Measurements from ENCODE around the gene KRTAP6-2. TPM values are rescaled to one million over a fixed set of nuclear protein-coding genes. Genes with fewer than 3 reads are reported as not detected.

Gene KRTAP6-2
- total RNA-seq, 1 experiment from 2014 or later, result not detected

GRCh38 chr21:30577766-30578165 lies 20.9 kb downstream of the KRTAP6-2 start:
- no peak for DNase-seq (ENCODE audit: low spot score)

GRCh38 chr21:30567617-30568016 lies 31.1 kb downstream of the KRTAP6-2 start:
- DNase-seq (ENCODE audit: low spot score), result no peak

GRCh38 chr21:30563630-30564029 lies 35.1 kb downstream of the KRTAP6-2 start:
- DNase-seq (ENCODE audit: low spot score), result no peak

- DNase-seq (ENCODE audit: low spot score), result no peak
These were observed 35.6 kb downstream of the KRTAP6-2 start for GRCh38 chr21:30563072-30563471.

- no peak for DNase-seq (ENCODE audit: low spot score)
These were observed 36.7 kb downstream of the KRTAP6-2 start for GRCh38 chr21:30561957-30562356.

- no peak for DNase-seq (ENCODE audit: low spot score)
These were observed 37.3 kb downstream of the KRTAP6-2 start, which contains the start of gene KRTAP19-7 for GRCh38 chr21:30561264-30561895. TSS of gene KRTAP19-7 (minus strand) at chr21:30561314. CDS start at chr21:30561289, 25 bp downstream.

GRCh38 chr21:30555095-30555494 lies 43.6 kb downstream of the KRTAP6-2 start:
- DNase-seq (ENCODE audit: low spot score), result no peak

GRCh38 chr21:30552782-30553181 lies 45.9 kb downstream of the KRTAP6-2 start:
- no peak for DNase-seq (ENCODE audit: low spot score)

Small RNA genes lying within 50 kb of the gene (small RNA-seq; reads per million reads assigned to genes)
- gene KRTAP20-1 (not detected), gene KRTAP20-3 (not detected), gene KRTAP20-4 (not detected), gene KRTAP22-1 (not detected), gene KRTAP22-2 (not detected)

Other genes with a start within 250 kb of the KRTAP6-2 start
- gene KRTAP13-2, start 226.6 kb downstream of the KRTAP6-2 start, total RNA-seq (2014; rRNA removed; shearing (Covaris generic)), result not detected in 2 replicates
- gene KRTAP13-1, start 202.9 kb downstream of the KRTAP6-2 start, total RNA-seq (2014; rRNA removed; shearing (Covaris generic)), result not detected in 2 replicates
- not detected in 2 replicates for gene KRTAP13-3, start 173.0 kb downstream of the KRTAP6-2 start, total RNA-seq (2014; rRNA removed; shearing (Covaris generic))
- gene KRTAP13-4, start 168.7 kb downstream of the KRTAP6-2 start, total RNA-seq (2014; rRNA removed; shearing (Covaris generic)), result not detected in 2 replicates
- not detected in 2 replicates for gene KRTAP15-1, start 158.6 kb downstream of the KRTAP6-2 start, total RNA-seq (2014; rRNA removed; shearing (Covaris generic))
- gene KRTAP19-1, start 118.5 kb downstream of the KRTAP6-2 start, total RNA-seq (2014; rRNA removed; shearing (Covaris generic)), result not detected in 2 replicates
- gene KRTAP19-2, start 111.5 kb downstream of the KRTAP6-2 start, total RNA-seq (2014; rRNA removed; shearing (Covaris generic)), result not detected in 2 replicates
- gene KRTAP19-3, start 106.9 kb downstream of the KRTAP6-2 start, total RNA-seq (2014; rRNA removed; shearing (Covaris generic)), result not detected in 2 replicates
- not detected in 2 replicates for gene KRTAP19-4, start 101.7 kb downstream of the KRTAP6-2 start, total RNA-seq (2014; rRNA removed; shearing (Covaris generic))
- not detected in 2 replicates for gene KRTAP19-5, start 96.8 kb downstream of the KRTAP6-2 start, total RNA-seq (2014; rRNA removed; shearing (Covaris generic))
- gene KRTAP19-6, start 57.0 kb downstream of the KRTAP6-2 start, total RNA-seq (2014; rRNA removed; shearing (Covaris generic)), result not detected in 2 replicates
- gene KRTAP19-7, start 37.6 kb downstream of the KRTAP6-2 start, total RNA-seq (2014; rRNA removed; shearing (Covaris generic)), result not detected in 2 replicates
- gene KRTAP22-2, start 8.5 kb downstream of the KRTAP6-2 start, total RNA-seq (2014; rRNA removed; shearing (Covaris generic)), result not detected in 2 replicates
- not detected in 2 replicates for gene KRTAP6-3, start 6.5 kb downstream of the KRTAP6-2 start, total RNA-seq (2014; rRNA removed; shearing (Covaris generic))
- gene KRTAP22-1, start 2.2 kb upstream of the KRTAP6-2 start, total RNA-seq (2014; rRNA removed; shearing (Covaris generic)), result not detected in 2 replicates
- not detected in 2 replicates for gene KRTAP6-1, start 15.0 kb upstream of the KRTAP6-2 start, total RNA-seq (2014; rRNA removed; shearing (Covaris generic))
- gene KRTAP20-1, start 17.5 kb upstream of the KRTAP6-2 start, total RNA-seq (2014; rRNA removed; shearing (Covaris generic)), result not detected in 2 replicates
- not detected in 2 replicates for gene KRTAP20-4, start 21.7 kb upstream of the KRTAP6-2 start, total RNA-seq (2014; rRNA removed; shearing (Covaris generic))
- not detected in 2 replicates for gene KRTAP20-2, start 36.3 kb upstream of the KRTAP6-2 start, total RNA-seq (2014; rRNA removed; shearing (Covaris generic))
- not detected in 2 replicates for gene KRTAP20-3, start 44.0 kb upstream of the KRTAP6-2 start, total RNA-seq (2014; rRNA removed; shearing (Covaris generic))
- gene KRTAP21-3, start 119.9 kb upstream of the KRTAP6-2 start, total RNA-seq (2014; rRNA removed; shearing (Covaris generic)), result not detected in 2 replicates
- gene KRTAP21-2, start 148.4 kb upstream of the KRTAP6-2 start, total RNA-seq (2014; rRNA removed; shearing (Covaris generic)), result not detected in 2 replicates
- gene KRTAP21-1, start 156.5 kb upstream of the KRTAP6-2 start, total RNA-seq (2014; rRNA removed; shearing (Covaris generic)), result not detected in 2 replicates
- not detected in 2 replicates for gene KRTAP8-1, start 214.4 kb upstream of the KRTAP6-2 start, total RNA-seq (2014; rRNA removed; shearing (Covaris generic))
- gene KRTAP7-1, start 230.9 kb upstream of the KRTAP6-2 start, total RNA-seq (2014; rRNA removed; shearing (Covaris generic)), result not detected in 2 replicates

Measured in HT-29 (cell line).